ENCODE results near the gene CCDC170.

CCDC170 gene

GRCh38 chr6:151624481-151624880 lies 130.7 kb downstream of the CCDC170 start:
- DNase-seq, result no peak

- no peak for DNase-seq
Observed at GRCh38 chr6:151624900-151625536, 131.2 kb downstream of the CCDC170 start.

GRCh38 chr6:151627689-151628444 lies 134.1 kb downstream of the CCDC170 start:
- DNase-seq, result no peak

GRCh38 chr6:151629791-151630190 lies 136.0 kb downstream of the CCDC170 start:
- no peak for DNase-seq

- no peak for DNase-seq
Observed at GRCh38 chr6:151630387-151630786, 136.6 kb downstream of the CCDC170 start.

GRCh38 chr6:151630991-151631655 lies 137.3 kb downstream of the CCDC170 start:
- no peak for DNase-seq

- DNase-seq, result no peak
Observed at GRCh38 chr6:151632415-151632987, 138.7 kb downstream of the CCDC170 start.

GRCh38 chr6:151633526-151634335 lies 139.9 kb downstream of the CCDC170 start:
- DNase-seq, result no peak

GRCh38 chr6:151634336-151634720 lies 140.5 kb downstream of the CCDC170 start:
- no peak for DNase-seq

- no peak for DNase-seq
Observed at GRCh38 chr6:151635741-151636140, 141.9 kb downstream of the CCDC170 start.

GRCh38 chr6:151637814-151638213 lies 144.0 kb downstream of the CCDC170 start:
- no peak for DNase-seq

- no peak for DNase-seq
Observed at GRCh38 chr6:151639750-151640149, 145.9 kb downstream of the CCDC170 start.

GRCh38 chr6:151641028-151641427 lies 147.2 kb downstream of the CCDC170 start:
- no peak for DNase-seq

- DNase-seq, result no peak
Observed at GRCh38 chr6:151647976-151648639, 154.3 kb downstream of the CCDC170 start.

GRCh38 chr6:151649835-151650234 lies 156.0 kb downstream of the CCDC170 start:
- no peak for DNase-seq

GRCh38 chr6:151651639-151652038 lies 157.8 kb downstream of the CCDC170 start:
- no peak for DNase-seq

GRCh38 chr6:151652325-151652724 lies 158.5 kb downstream of the CCDC170 start:
- DNase-seq, result no peak

- DNase-seq, result no peak
Observed at GRCh38 chr6:151655099-151655498, 161.3 kb downstream of the CCDC170 start.

- no peak for DNase-seq
Observed at GRCh38 chr6:151656392-151656791, 162.6 kb downstream of the CCDC170 start.

GRCh38 chr6:151658091-151658490 lies 164.3 kb downstream of the CCDC170 start:
- no peak for DNase-seq

GRCh38 chr6:151659212-151659611 lies 165.4 kb downstream of the CCDC170 start:
- no peak for DNase-seq

GRCh38 chr6:151661509-151661908 lies 167.7 kb downstream of the CCDC170 start:
- DNase-seq, result no peak
